HCT116 (cell line): ENCODE measurements around the gene CAPN10. TPM values are rescaled to one million over a fixed set of nuclear protein-coding genes. Genes with fewer than 3 reads are reported as not detected.

Experiments
- ATAC-seq: fragments of 200-7000 bp; cut with Tn5 transposase; 2 replicates; pipeline ENCODE4 v1.9.1; 2020; ENCODE audit warnings: mild to moderate bottlenecking, moderate library complexity
- BruUV-seq: library from RNA; stranded (reverse); fragments of 400-500 nt; replicated peaks from 2 replicates; lab custom pipeline; 2021; lab: Mats Ljungman, UMichigan
- CTCF ChIA-PET: fragments of 300-600 bp; sonication (Branson Sonifier 250); formaldehyde crosslinking; loops from one replicate; lab custom pipeline; 2021; ENCODE audit warnings: antibody characterized with exemption; lab: Charles Lee
- POLR2A ChIA-PET: fragments of 300-600, 350-600 bp; sonication (Branson Sonifier 250); formaldehyde crosslinking; loops from one replicate; lab custom pipeline; 2021; ENCODE audit warnings: antibody characterized with exemption; lab: Charles Lee
- RAD21 ChIA-PET, 2 experiments: fragments of 300-600 bp; sonication (Branson Sonifier 250); formaldehyde crosslinking; loops; one replicate each; lab custom pipeline; 2023; ENCODE audit warnings: low total read pairs in 2 of 2; ENCODE audit not compliant: uncharacterized antibody in 2 of 2, unreplicated experiment in 2 of 2, low non-redundant PET in 1 of 2; lab: Charles Lee
- DNase-seq: peaks from one replicate; pipeline ENCODE4 v3.0.0-alpha.2; 2010; ENCODE audit warnings: low read depth, low spot score
- H2AFZ ChIP-seq: fragments of 200-600 bp; shearing (Covaris generic), sonication (generic); 2 replicates; pipeline ENCODE4 v1.6.1; 2017; ENCODE audit warnings: low read depth, mixed run types, mixed read lengths, antibody characterized with exemption, low read length; ENCODE audit not compliant: poor library complexity, severe bottlenecking
- H3K27ac ChIP-seq: 2 replicates; pipeline ENCODE4 v1.5.1; 2012; ENCODE audit warnings: low read depth, low read length
- H3K27me3 ChIP-seq: fragments of 200-600 bp; sonication (generic); 2 replicates; pipeline ENCODE4 v1.6.1; 2016; ENCODE audit warnings: mixed run types, low read length, mixed read lengths; ENCODE audit not compliant: insufficient read depth
- H3K36me3 ChIP-seq, 2 experiments: fragments of 200-500 bp in 1 of 2; fragments of 200-600 bp in 1 of 2; sonication (Bioruptor generic) in 1 of 2; sonication (generic) in 1 of 2; 2 replicates each; pipeline versions ENCODE4 v1.5.1 to v1.6.1; 2014 to 2016; ENCODE audit warnings: low read length in 2 of 2, inconsistent platforms in 1 of 2, mixed read lengths in 1 of 2, mixed run types in 1 of 2; ENCODE audit not compliant: insufficient read depth in 2 of 2, control insufficient read depth in 1 of 2
- H3K4me1 ChIP-seq, 2 experiments: fragments of 200-600 bp in 1 of 2; sonication (generic) in 1 of 2; 2 replicates each; pipeline versions ENCODE4 v1.5.1 to v1.6.1; 2012 to 2017; ENCODE audit warnings: low read length in 2 of 2, inconsistent platforms in 1 of 2, mild to moderate bottlenecking in 1 of 2, mixed read lengths in 1 of 2, mixed run types in 1 of 2, moderate library complexity in 1 of 2; ENCODE audit not compliant: insufficient read depth in 2 of 2, control insufficient read depth in 1 of 2
- H3K4me2 ChIP-seq: fragments of 200-600 bp; sonication (generic); 2 replicates; pipeline ENCODE4 v1.6.1; 2017; ENCODE audit warnings: mixed run types, low read length, mixed read lengths
- H3K4me3 ChIP-seq, 2 experiments: fragments of 200-600 bp in 1 of 2; sonication (generic) in 1 of 2; replicated peaks in 1 of 2; 2 replicates each; pipeline ENCODE4 v1.5.1; 2011 to 2016; ENCODE audit warnings: low read length in 2 of 2, control low read depth in 1 of 2, low read depth in 1 of 2, mild to moderate bottlenecking in 1 of 2, mixed read lengths in 1 of 2, mixed run types in 1 of 2
- H3K79me2 ChIP-seq: fragments of 200-600 bp; sonication (generic); 2 replicates; pipeline ENCODE4 v1.6.1; 2017; ENCODE audit warnings: mild to moderate bottlenecking, mixed run types, low read length, moderate library complexity, mixed read lengths; ENCODE audit not compliant: insufficient read depth
- H3K9ac ChIP-seq: fragments of 200-600 bp; sonication (generic); 2 replicates; pipeline ENCODE4 v1.6.1; 2016; ENCODE audit warnings: low read length, mixed read lengths
- H3K9me2 ChIP-seq: fragments of 200-600 bp; sonication (generic), shearing (Covaris generic); 2 replicates; pipeline ENCODE4 v1.6.1; 2017; ENCODE audit warnings: mixed run types, mild to moderate bottlenecking, moderate library complexity; ENCODE audit not compliant: insufficient read depth
- H3K9me3 ChIP-seq, 2 experiments: fragments of 200-500 bp in 1 of 2; fragments of 200-600 bp in 1 of 2; sonication (Bioruptor generic) in 1 of 2; sonication (generic) in 1 of 2; 2 replicates each; pipeline ENCODE4 v1.6.1; 2014 to 2017; ENCODE audit warnings: low read length in 2 of 2, mixed read lengths in 2 of 2, inconsistent platforms in 1 of 2, low read depth in 1 of 2, mild to moderate bottlenecking in 1 of 2, mixed run types in 1 of 2, moderate library complexity in 1 of 2; ENCODE audit not compliant: control insufficient read depth in 1 of 2, insufficient read depth in 1 of 2
- H4K20me1 ChIP-seq: fragments of 200-600 bp; sonication (generic), shearing (Covaris generic); 2 replicates; pipeline ENCODE4 v1.6.1; 2017; ENCODE audit warnings: mixed run types, mild to moderate bottlenecking, moderate library complexity; ENCODE audit not compliant: insufficient read depth
- CTCF ChIP-seq, 3 experiments: fragments of 200-600 bp in 1 of 3; sonication (generic) in 1 of 3; IDR thresholded peaks in 2 of 3; conservative IDR thresholded peaks in 1 of 3; 2 replicates each; pipeline ENCODE4 v1.5.1; 2012 to 2017; ENCODE audit warnings: low read depth in 2 of 3, low read length in 2 of 3, antibody characterized with exemption in 1 of 3, borderline replicate concordance in 1 of 3, control low read depth in 1 of 3, mild to moderate bottlenecking in 1 of 3, mixed read lengths in 1 of 3, mixed run types in 1 of 3, moderate library complexity in 1 of 3; ENCODE audit not compliant: insufficient read depth in 1 of 3
- ELF1 ChIP-seq: IDR thresholded peaks from 2 replicates; pipeline ENCODE4 v1.6.1; 2012; ENCODE audit warnings: low read depth, borderline replicate concordance
- EZH2 ChIP-seq: fragments of 200-600 bp; sonication (generic); IDR thresholded peaks from 2 replicates; pipeline ENCODE4 v1.6.1; 2017; ENCODE audit warnings: antibody characterized with exemption, mixed run types
- JUND ChIP-seq: IDR thresholded peaks from 2 replicates; pipeline ENCODE4 v1.6.1; 2012
- TCF7L2 ChIP-seq: IDR thresholded peaks from 2 replicates; pipeline ENCODE4 v1.7.0; 2011; ENCODE audit warnings: borderline replicate concordance, inconsistent platforms; ENCODE audit not compliant: insufficient read depth, insufficient read length; ENCODE audit errors: extremely low read depth
- ZFX ChIP-seq: fragments of 450-650 bp; IDR thresholded peaks from 2 replicates; pipeline ENCODE4 v1.6.1; 2017
- ZNF274 ChIP-seq: fragments of 200-500 bp; sonication (Bioruptor generic); IDR thresholded peaks from 2 replicates; pipeline ENCODE4 v1.6.1; 2014; ENCODE audit warnings: mild to moderate bottlenecking, low read depth, low read length, inconsistent platforms
- intact Hi-C: fragments of 100-400 bp; cut with micrococcal nuclease; formaldehyde crosslinking; loops from 2 replicates; pipeline ENCODE4 v1.10.0; 2022
- total RNA-seq: library from RNA; stranded (reverse); gene quantifications from one replicate; pipeline ENCODE4 v1.2.1, GENCODE V29; 2021; ENCODE audit not compliant: unreplicated experiment

CAPN10 gene
- total RNA-seq, 1 experiment from 2014 or later = 40.7 TPM

- H3K36me3 ChIP-seq = no peaks in the 10 kb centered on the region
- no peak overlapping the region for H3K4me3 ChIP-seq
- no peaks in the 10 kb centered on the region for H3K9me3 ChIP-seq
- H3K27ac ChIP-seq = no peak overlapping the region
- ChIA-PET POLR2A (no interaction called here), CTCF (interaction anchor here (1.2 to 1.5 kb wide), 2 partner anchors 10 to 237 kb away, joined by 4 read pairs; no protein-coding TSS in a partner anchor), RAD21 (no interaction called here)
- H3K4me2 ChIP-seq = no peak overlapping the region
- no peak overlapping the region for H3K9ac ChIP-seq
- H2AFZ ChIP-seq = no peak overlapping the region
- TF ChIP-seq ELF1 = no peak
- TF ChIP-seq CTCF (IDR thresholded peaks at IDR 0.05 in 2 of 3, conservative IDR thresholded peaks at IDR 0.05 in 1 of 3; ENCODE audit: borderline replicate concordance in 1 of 3, insufficient read depth in 1 of 3, low read depth in 2 of 3, low read length in 2 of 3) = no peak
- no peak for TF ChIP-seq ZNF274
- no peak for TF ChIP-seq JUND
- TF ChIP-seq TCF7L2 = no peak
- no peak for TF ChIP-seq EZH2
- TF ChIP-seq ZFX = no peak
- no peaks in the 10 kb centered on the region for H3K9me2 ChIP-seq
- no peaks in the 10 kb centered on the region for H3K27me3 ChIP-seq
- intact Hi-C loops = no loop called here
- peaks cover 8 to 25% of the 10 kb centered on the region in 2 experiments; a peak in 3 of 4 replicates for H3K4me1 ChIP-seq
- no peaks in the 10 kb centered on the region for H3K79me2 ChIP-seq
- ATAC-seq (no peak), DNase-seq (no peak)
- no TSS peak for BruUV-seq
- H4K20me1 ChIP-seq = no peaks in the 10 kb centered on the region
Measured at GRCh38 chr2:240603081-240603835, 16.7 kb downstream of the CAPN10 start.
